HG02610 (cell line): ENCODE measurements around the gene STK25.

ENCODE experiments used
- ATAC-seq: cut with Tn5 transposase; IDR thresholded peaks from one replicate; pipeline ENCODE4 v1.9.1; 2021; ENCODE audit warnings: mild to moderate bottlenecking, moderate library complexity; ENCODE audit not compliant: unreplicated experiment

STK25 gene

DNA sequence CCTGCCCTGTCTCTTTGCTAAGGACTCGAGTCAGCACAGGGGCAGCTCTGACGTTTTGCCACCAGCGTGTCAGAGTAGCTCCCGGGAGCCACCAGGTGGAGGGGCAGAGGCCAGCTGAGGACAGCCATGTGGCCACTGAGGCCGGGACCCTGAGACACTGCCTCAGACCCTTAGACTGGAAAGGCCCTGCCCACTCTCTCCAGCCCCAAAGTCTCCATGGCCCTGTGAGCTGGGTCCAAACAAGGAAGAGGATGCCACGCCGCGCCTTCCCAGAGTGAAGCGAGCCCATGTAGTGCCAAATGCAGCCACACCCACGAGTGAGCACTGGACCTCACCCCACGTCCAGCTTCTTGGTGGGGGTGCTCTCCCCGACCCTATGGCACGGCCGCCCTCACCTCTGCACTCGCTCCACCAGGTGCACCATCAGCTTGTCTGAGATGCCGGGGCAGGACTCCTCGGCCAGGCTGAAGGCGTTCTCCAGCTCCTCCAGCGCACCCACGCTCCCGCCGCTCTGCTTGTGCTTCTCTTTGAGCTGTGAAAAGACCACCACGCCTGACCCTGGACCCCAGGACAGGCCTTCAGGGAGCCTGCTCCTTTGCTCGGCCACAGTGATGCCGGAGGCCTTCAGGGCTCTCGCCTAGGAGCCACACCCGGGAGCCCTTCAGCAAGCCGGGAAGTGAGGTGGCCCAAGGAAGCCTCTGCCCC lies 12.2 kb downstream of the STK25 start:
- no peak for ATAC-seq

DNA sequence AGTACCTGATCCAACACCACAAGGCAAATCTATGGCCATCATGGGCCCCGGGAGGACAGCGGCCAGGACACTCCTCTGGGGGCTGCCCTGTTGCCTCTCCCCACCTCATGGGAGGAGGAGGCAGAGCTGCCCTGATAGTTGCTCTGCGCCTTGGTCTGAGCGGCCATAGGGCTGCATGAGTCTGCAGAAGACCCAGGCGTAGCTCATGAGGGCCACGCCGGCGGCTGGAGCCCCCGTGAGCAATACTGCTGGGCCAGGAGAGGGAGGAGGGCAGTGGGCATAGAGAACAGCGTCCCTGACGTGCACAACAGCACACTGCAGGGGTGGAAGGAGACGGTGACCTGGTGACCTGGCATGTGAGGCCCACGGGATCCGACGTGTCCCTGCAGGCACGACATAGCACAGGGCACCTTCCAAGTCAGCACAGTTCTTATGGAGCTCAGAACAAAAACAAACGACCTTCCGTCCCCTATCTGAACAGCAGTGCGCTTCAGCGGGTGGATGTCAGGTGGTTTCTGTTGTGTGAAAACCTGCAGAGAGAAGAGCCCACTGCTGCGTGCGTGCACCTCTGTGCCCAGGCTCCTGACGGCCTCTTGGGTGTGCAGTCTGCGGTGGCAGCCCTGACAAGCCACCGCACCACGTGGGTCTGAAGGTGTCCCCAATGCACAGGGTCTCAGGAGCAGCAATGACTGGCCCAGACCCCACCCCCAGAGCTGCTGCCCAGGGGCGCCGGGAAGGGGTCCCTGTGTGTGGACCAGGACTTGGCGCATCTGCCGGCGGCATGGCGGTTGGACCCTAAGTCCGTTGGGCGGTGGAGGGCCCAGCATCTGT lies 13.0 kb downstream of the STK25 start:
- no peak for ATAC-seq

DNA sequence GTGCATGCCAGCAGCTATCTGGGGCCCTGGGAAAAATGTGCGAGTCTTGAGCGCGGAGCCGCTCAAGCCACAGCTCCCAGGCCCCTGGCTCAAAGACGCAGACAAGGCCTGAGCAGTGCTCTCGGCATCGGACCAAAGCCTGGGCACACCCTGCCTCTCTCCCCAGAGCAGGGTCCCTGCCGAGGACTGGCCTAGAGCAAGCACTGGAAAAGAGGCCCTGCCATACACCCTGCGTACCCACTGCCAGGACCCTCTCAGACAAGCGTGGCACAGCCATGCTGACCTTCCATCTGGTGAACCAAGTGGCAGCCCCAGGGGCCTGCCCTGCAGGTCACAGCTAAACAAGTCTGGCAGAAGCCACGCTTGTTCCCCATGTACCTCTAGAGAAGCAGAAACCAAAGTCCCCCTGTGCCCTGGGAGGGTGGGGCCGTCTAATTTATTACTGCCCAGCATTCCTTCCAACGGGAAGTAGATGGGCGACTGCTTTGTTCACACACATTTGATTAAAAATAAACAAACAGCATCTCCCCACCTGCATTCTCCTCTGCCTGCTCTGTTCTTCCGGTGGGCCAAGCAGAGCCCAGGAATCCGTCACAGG lies 14.0 kb downstream of the STK25 start:
- no peak for ATAC-seq

DNA sequence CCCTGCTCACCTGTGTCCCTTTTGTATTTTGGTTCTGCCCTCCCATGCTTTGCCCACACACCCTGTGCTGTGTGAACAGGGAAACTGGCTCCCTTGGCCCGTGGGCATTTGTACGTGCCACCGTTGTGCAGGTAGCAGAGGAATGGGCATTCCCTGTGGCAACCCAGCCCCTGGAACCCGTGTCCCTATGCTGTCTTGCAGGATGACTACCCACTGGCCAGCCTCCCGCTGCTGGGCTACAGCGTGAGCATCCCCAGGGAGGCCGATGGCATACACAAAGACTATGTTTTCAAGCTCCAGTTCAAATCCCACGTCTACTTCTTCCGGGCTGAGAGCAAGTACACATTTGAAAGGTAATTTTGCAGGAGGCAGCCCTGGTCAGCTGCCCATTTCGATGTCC lies 15.3 kb downstream of the STK25 start:
- ATAC-seq: no peak

DNA sequence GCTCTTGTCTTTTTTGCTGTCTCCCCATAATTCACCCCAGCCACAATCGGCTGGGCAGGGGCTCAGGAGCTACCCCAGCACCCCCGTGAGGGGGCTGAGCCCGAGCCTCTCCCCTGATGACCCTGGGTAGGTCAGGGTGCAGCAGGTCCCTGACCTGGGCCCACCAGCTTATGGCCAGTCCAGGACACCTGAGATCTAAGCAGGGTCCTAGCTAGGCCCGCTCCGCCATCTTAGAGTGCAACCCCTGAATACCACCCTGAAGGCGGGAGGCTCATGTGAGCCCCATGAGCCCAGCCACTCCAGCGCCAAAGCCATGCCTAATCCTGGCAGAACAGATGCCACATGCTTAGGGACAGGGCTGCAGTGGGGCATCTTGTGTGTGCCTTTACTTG lies 16.2 kb downstream of the STK25 start:
- ATAC-seq: no peak

DNA sequence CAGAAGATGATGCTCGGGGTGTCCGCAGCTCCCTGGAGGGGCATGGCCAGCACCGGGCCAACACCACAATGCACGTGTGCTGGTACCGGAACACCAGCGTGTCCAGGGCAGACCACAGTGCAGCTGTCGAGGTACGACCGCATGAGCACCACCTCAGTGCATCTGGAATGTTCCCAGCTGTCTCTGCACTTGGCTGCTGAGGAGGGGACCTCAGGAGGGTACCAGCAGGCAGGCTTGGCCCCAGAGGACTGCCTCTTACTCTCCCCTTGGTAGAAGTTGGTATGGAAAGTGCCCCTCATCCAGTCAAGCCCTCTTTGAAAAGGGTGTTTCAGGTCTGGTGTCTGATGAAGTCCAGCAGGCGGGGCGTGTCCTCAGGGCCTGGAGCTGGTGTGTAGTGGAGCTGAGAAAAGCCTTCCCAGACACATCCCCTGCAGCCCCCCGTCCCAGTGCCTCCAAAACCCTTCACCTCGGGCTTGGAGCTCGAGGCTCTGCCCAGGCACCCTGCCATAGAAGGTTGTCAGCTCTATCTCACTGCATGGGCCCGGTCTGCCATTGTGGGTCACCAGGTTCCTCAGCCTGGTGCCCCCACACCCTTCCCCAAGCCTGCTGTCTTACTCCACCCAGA lies 16.7 kb downstream of the STK25 start:
- no peak for ATAC-seq

DNA sequence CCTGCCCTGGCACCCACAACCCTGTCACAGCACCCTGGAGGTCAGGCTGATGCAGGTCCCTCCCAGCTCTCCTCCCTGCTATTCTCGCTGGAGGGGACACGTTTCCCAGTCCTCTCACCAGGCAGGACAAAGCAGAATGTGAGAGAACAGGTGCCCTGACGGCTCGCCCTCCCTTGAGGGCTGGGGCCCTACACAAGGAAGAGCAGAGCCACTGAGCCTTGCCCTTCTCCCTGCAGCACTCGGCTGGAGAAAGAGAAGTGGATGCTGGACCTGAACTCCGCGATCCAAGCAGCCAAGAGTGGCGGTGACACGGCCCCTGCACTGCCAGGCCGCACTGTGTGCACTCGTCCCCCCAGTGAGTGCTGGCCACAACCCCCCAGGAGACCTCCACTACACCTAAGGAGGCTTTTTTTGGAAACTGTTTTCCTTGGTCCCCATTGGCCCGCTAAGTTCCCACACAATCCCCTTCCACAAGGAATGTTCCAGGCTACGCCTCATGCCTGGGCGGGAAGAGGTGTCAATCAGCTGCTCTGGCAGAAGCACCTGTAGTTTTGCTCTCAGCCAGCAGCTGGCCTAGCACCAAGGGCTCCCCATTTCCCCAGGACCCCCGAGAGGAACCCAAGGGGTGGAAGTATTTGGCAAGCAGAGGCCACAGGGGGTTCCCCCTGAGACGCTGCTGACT lies 17.4 kb downstream of the STK25 start:
- ATAC-seq: no peak

DNA sequence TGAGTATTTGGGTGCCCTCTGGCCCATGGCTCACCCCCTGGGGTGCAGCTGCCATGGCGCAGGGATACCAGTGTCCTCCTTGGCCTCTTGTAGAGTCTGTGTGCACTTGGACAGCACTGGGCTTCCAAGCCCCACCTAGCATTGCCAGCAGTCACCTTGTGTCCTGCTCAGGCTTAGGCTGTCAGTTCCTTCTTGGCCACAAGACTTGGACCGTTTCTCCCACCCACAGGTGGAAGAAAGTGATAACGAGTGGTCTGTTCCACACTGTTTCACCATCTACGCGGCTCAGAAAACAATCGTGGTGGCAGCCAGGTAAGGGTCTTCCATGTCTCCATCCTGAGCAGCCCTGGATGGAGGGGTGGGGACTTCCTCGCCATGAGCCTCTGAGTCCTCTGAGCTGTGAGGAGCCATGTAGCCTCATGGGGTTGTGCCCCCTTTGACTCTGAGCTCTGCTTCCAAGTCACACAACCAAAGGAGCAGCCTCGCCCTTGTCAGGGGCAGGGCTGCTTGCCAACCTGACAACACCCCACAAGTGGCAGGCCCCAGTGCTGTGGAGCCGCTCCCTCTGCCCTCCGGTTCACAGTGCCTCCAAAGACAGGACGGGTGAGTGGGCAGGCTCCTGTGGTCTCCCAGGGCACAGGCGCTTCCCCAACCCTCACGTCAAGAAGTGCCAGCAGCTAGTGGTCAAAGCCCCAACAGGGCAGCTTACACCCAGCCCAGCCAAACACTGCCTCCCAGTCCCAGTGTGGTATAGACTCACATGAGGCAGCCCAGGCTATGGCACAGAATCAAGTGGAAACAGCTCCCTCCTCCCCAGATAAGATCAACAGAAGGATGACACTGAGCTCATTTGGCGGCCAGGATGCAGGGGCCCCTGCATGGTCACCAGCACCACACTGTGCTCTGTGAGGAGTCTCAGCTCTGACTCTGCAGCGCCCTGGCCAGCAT lies 18.4 kb downstream of the STK25 start:
- ATAC-seq: no peak

DNA sequence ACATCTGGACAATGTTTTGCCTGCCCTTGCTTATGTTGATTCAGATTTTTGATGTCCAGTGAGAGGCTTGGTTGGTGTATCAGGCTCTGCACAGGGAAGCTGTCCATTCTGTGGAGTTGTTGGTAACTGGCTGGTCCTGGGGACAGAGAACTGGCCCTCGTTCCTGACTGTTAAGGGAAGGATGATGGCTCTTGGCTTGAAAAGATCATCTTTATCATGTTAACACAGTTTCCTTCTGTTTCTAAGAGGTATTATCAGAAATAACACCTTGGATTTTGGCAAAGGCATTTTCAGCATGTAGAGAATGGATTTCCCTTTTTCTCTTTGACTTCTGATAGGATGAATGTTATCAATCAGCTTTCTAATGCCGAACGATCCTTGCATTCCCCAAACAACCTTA lies 19.3 kb downstream of the STK25 start:
- ATAC-seq: no peak

DNA sequence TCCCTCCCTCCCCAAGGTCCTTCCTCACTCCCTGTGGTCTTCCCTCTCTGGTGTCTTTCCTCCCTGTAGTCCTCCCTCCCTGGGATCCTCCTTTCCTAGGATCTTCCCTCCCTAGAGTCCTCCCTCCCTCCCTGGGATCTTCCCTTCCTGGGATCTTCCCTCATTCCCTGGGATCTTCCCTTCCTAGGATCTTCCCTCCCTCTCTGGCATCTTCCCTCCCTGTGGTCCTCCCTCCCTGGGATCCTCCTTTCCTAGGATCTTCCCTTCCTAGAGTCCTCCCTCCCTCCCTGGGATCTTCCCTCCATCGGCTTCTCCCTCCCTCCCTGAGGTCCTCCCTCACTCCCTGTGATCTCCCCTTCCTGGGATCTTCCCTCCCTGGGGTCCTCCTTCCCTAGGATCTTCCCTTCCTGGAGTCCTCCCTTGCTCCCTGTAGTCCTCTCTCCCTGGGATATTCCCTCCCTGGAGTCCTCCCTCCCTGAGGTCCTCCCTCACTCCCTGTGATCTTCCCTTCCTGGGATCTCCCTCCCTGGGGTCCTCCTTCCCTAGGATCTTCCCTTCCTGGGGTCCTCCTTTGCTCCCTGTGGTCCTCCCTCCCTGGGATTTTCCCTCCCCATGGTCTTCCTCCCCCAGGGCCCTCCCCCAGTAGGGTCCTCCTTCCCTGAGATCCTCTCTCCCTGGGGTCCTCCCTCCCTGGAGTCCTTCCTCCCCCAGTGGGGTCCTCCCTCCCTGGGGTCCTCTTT lies 23.0 kb downstream of the STK25 start:
- ATAC-seq: no peak

DNA sequence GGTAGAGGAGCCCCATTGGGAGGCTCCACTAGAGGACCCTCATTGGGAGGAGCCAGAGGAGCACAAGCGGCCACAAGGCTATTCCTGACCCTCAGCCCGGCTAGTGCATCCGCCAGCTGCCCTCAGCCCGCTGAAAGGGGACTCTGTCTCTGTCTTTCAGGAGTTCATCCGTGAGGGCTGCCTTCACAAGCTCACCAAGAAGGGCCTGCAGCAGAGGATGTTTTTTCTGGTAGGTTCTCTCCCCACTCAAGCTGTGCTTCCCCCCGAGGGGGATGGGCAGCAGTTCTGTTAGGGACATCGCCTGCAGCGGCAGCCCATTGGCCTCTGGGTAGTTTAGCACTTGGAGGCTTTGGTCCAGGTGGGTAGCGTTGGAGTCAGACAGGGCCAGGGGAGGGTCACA lies 25.1 kb downstream of the STK25 start:
- ATAC-seq: no peak

DNA sequence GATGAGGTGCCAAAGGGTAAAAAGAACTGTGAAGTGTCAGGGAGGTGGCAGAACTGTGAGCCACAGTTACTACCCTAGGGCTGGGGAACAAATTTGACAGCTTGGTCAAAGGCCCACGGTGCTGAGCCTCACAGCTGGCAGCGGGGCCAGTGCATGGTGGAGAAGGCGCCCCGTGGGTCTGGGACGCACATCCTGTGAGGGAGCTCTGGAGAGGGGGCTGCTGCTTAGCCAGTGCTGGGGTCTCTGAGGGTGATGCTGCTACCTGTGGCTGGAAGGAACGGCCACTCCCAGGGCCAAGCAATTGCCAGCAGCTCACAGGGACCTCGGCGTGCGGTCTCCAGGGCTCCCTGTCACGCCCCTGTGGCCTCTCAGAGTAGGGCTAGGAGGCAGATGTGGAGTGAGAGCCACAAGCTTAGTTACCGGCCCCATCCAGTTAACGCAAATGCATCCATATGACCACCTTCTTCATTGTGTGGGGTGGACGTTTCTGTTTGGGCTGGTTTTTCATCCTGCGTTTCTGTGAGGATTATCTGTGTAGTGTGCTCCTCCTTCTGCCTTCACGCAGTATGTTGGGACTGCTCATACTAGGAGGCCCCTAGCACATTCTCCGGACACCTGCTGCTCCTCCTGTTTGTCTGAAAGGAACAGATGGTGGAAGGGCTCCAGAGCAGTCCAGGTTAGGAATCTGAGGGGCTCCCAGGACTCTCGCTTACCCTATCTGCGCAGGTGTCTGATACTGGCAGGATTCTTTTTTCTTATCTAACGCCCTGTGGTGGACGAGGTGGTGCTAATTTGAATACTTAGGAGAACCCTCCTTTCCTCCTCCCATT lies 26.0 kb downstream of the STK25 start:
- no peak for ATAC-seq

DNA sequence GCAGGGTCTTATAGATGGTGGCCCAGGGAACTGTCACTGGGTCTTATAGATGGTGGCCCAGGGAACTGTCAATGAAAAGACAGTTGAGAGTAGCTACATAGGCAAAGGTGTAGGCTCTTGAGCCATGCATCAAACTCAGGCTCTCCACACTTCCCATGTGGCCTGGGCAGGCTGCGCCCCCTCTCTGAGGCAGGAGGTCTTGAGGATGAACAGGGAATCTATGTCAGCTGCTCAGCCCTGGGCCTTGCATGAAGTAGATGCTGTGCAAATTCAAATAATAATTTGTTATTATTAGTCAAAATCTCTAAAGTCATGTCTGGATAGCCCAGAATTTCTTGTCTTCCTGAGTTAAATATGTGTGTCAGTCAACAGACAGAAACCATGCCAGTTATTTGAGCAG lies 26.7 kb downstream of the STK25 start:
- ATAC-seq: no peak

DNA sequence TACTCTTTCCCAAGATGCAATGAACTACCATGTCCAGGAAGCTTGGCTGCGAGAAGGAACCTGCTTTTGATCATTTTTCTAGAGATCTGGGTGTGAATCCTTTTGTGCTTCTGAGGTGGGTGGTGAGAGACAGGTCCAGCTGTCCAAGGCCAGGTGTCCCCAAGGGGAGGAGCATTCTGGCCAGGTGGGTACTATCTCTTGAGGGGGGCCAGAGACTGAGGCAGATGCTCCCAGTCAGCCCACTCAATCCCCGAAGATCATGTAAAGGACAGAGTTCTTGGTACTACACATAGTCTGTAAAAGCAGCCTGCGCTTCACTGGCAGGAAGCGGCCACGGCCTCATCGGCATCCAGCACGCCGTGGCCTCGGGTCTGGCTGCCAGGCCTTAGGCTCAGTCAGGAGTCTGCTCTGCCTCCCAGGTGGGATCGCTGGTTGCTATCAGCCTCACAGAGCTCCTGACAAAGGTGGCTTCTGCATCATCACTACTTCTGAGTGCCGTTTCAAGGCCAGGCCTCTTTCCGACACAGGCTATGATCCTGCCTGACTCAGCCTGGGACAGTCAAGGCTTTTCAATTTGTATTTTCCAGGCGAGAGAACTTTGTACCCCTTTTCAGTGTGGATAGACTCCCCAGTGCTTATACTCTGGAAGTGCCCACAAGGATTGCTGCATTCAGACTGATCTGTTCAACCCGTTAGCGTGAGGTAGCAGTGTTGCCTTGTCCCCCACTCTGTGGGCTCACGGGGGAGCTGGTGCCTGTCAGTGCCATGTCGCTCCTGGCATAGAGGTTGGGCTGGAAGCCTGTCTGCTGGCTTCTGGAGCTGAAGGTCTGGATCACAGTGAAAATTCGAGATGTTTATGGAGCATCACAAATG lies 29.1 kb downstream of the STK25 start:
- ATAC-seq: no peak

DNA sequence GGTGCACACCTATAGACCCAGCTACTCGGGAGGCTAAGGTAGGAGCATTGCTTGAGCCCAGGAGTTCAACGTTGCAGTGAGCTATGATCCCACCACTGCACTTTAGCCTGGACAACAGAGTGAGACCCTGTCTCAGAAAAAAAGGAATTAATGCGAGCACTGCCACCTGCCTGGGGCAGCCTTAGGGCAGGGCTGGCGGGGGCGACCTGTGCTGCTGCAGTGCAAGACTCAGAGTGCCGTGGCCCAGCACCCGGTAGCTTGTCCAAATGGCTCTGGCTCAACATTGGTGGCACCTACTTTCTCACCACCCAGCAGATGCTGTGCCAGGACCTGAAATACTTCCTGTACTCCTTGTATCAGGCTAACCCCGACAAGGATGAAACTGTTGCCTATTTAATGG lies 30.2 kb downstream of the STK25 start:
- ATAC-seq: no peak

DNA sequence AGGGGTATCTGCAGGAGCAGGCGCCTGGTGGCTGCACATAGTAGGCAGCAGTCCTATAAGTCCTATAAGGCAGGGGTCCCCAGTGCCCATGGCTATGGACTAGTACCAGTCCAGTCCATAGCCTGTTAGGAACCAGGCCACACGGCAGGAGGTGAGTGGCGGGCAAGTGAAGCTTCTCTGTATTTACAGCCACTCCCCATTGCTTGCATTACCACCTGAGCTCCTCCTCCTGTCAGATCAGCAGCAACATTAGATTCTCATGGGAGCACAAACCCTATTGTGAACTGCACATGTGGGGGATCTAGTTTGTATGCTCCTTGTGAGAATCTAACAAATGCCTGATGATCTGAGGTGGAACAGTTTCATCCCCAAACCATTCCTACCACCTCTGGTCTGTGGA lies 33.1 kb downstream of the STK25 start:
- no peak for ATAC-seq

DNA sequence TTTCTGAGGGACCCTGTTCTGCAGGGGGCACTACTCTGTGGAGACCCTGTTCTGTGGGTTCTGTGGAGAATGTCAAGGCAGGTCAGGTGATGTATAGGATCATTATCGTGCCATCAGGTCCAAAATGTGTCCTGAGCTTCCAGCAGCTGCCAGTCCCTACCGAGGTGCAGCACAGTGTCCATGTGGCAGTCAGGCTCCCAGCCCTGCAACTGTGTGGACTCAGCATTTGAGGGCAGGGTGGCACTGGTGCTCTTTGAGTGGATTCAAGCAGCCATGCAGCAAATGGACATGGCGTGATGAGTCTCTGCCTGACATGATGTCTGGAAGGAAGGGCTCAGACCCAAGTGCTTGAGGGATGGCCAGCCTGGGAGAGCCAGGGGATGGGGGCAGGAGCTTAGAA lies 35.0 kb downstream of the STK25 start:
- no peak for ATAC-seq

DNA sequence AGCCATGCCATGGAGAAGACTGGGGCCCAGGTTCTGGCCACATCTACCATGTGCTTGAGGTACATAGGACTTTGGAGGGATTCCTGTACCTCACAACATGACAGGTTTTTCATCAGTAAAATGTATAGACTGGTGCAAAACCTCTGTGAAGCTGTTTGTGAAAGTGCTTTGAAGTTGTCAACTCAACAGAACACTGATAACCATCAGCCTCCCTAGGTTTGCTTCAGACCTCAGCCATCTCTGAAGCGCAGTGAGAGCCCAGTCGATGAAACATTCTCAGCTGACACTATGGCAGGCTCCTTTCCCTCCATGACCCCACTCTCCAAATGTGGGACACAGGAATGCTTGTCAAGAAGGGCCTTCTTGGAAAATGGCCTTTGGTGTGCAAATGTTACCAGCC lies 38.6 kb downstream of the STK25 start:
- no peak for ATAC-seq
